Bone marrow (tissue), 2 donors: ENCODE measurements around the gene IQCE.
"Not testable (repeated sequence)": the region's sequence is repeated elsewhere in the genome, so short reads cannot be mapped to it uniquely, and the experiment has no call there.

ENCODE experiments used
- DNase-seq, 2 donors: peaks; one replicate each; lab custom pipeline; 2025; lab: John Stamatoyannopoulos, UW

The IQCE gene

DNA sequence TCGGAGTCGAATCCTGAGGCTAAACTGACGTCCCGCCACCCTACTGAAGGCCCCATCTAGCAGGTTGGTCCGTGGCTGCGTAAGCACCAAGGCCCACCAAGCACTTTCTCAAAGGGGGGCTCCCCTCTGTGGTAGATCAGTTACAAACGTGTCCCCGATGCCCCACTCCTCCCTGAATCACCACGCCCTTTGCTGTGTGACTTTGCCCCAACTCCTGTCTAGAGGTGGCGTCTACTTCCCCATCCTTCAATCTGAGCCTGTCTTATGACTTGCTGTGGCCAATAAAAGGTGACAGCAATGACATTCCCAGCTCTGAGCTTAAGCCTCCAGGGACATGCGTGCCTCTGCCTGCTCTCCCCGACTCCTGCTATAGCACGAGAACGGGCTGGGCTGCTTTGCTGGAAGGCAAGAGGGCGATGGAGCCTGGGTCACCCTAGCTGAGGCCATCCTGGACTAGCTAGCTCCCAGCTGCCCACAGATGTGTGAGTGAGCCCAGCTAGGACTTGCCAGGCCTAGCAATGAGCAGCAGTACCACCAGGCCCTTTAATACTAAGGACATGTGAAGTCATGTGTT lies 26.5 kb upstream of the IQCE start:
- not testable (repeated sequence) for DNase-seq

DNA sequence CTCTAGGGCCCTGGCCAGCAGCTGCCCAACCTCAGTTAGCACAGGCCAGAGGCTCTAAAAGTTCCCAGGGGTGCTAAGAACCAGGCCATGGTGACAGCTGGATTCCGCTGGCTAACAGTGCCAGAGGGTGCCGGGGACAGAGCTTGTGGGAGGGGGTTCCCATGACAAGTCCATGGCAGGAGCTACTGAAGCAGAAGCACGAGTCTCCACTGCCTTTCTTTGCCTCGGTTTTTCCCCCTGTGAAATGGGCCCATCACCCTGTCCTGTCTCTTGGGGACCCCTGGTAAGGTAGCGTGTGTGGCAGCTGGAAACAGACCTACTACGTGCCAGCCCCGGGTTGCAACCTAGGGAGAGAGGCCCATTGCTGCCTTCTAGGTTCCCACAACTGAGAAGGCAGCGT lies 26.0 kb upstream of the IQCE start:
- not testable (repeated sequence) for DNase-seq

DNA sequence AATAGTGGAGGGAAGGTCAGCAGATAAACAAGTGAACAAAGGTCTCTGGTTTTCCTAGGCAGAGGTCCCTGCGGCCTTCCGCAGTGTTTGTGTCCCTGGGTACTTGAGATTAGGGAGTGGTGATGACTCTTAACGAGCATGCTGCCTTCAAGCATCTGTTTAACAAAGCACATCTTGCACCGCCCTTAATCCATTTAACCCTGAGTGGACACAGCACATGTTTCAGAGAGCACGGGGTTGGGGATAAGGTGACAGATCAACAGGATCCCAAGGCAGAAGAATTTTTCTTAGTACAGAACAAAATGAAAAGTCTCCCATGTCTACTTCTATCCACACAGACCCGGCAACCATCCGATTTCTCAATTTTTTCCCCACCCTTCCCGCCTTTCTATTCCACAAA lies 25.2 kb upstream of the IQCE start:
- not testable (repeated sequence) for DNase-seq

DNA sequence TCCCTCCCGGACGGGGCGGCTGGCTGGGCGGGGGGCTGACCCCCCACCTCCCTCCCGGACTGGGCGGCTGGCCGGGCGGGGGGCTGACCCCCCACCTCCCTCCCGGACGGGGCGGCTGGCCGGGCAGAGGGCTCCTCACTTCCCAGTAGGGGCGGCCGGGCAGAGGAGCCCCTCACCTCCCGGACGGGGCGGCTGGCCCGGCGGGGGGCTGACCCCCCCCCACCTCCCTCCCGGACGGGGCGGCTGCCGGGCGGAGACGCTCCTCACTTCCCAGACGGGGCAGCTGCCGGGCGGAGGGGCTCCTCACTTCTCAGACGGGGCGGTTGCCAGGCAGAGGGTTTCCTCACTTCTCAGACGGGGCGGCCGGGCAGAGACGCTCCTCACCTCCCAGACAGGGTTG lies 24.6 kb upstream of the IQCE start:
- not testable (repeated sequence) for DNase-seq

DNA sequence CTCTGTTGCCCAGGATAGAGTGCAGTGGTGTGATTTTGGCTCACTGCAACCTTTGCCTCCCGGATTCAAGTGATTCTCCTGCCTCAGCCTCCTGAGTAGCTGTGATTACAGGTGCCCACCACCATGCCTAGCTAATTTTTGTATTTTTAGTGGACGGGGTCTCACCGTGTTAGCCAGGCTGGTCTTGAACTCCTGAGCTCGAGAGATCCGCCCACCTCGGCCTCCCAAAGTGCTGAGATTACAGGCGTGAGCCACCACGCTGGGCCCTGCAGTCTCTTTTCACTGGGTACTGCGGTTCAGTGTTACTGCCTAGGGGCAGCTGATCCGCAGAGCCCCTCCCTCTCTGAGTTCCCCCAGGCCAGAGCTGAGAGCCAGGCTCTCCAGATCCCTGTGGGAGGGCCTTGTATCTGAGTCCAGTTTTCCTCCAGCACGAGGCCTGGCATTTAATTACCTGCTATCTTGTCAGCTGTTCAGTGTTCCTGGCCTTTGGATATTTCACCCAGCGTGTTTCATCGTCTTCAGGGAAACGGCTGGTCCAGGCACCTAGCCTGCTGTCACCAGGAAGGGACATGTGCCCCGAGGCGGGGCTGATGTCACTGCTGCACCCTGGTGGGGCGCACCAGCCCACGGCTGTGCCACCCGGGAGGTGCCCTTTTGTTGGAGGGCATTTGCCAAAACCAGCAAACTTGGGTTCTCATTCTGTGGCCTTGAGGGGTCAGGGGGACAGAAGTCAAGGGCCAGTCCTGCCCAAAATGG lies 22.7 kb upstream of the IQCE start:
- DNase-seq, result not testable (repeated sequence)

DNA sequence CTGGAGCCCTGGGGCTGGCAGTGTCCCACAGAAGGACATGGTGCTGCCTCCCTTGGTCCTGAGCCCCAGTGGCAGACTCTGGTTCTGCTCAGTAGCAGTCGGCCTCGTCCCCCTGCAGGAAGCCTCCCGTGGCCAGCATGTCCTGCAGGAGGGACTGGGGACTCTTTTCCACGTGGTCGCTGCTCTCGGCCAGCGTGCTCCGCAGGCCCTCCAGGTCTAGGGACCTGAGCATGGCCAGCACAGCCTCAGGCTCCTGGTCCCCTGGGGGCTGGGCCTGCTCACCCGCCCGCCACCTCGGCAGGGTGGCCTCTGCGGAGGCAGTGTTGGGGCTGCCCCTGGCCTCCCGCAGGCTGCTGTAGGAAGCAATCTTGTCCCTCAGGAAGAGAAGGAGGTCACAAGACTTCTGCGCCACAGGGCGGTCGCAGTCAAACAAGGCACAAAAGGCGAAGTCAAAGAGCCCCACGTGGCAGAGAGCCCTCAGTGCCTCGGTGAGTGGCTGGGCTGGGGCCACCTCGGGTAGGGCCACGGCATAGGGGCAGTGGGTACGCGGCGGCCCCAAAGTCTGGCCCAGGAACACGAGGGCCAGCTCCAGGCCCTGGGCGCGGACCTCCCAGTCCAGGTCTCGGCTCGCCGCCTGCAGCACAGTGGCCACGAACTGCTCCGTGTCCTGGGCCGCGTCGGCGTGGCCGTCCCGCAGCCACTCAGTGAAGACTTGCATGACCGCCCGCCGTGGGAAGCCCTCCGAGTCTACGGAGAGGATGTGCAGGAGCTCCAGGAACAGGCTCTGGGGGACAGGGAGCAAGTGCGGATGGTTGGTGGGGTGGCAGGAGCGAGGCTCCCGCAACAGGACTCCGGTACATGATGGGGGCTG lies 20.6 kb upstream of the IQCE start:
- DNase-seq, result no peak

DNA sequence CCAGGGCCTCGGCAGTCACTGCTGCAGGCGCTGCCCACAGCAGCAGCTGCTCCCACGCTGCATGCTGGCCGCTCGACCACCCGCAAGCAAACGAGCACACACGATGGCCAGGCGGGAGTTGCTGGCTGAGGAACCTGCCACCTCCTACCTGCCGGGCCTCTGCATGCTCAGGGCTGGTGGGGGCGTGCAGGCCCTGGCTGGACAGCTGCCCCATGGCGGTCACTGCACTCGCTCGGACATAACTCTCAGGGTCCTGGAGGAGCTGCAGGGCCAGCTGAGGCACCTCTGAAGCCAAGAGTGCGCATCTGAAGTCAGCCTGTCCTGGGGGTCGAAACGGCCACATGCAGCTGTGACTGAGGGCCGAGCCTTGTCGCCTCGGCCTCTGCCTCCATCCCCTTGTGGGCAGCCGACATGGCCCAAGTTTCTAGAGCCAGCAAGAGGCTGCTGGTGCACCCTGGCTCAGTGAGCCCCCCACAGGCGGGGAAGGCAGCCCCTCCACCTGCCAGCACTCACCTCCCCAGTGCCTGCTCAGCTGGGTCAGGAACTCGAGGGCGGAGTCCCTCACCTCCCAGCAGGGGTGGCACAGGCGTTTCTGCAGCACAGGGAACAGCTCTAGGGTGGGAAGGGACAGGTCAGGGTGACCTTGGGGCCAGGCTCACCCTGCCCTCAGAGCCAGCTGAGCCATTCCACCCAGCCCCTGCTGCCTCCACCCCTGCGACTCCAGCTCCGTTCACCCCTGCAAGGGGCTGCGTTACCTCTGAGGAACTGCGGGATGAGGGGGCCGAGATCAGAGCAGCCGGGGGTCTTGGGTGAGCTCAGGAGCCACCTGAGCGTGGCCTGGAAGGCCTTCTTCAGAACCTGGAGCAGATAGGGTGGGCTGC lies 19.5 kb upstream of the IQCE start:
- no peak for DNase-seq

DNA sequence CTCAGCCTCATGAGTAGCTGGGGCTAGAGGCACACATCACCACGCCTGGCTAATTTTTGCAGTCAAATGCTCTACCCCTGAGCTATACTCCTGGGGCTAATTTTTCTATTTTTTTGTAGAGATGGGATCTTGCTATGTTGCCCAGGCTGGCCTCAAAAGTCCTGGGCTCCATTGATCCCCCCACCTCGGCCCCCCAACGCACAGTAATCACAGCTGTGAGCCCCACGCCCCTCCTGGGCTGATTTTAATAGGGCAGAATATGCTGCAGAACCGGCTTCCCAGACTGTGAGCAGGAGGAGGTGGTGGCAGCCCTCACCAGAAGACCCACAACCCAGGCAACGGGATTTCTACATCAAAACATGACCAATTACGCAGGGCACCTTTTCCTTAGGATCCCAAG lies 18.6 kb upstream of the IQCE start:
- no peak for DNase-seq

DNA sequence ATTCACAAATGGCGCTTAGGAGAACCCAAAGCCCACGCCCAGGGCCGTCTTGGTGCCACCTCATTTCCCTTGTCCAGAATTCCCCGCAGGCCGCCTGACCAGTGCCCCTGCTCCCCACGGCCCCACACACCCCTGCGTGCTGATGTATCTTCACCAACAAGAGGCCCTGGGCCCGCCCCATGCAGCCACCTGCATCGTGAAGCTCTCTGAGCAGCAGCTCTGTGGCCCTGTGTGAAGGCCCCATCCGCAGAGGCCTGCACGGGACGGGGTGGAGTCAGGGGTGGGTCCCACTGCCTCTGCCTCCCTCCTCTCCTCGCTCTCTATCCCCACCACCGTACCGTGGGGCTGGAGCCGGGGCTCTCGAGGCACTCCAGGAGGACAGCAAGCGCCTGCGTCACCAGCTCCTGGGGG lies 18.1 kb upstream of the IQCE start:
- DNase-seq, result no peak

DNA sequence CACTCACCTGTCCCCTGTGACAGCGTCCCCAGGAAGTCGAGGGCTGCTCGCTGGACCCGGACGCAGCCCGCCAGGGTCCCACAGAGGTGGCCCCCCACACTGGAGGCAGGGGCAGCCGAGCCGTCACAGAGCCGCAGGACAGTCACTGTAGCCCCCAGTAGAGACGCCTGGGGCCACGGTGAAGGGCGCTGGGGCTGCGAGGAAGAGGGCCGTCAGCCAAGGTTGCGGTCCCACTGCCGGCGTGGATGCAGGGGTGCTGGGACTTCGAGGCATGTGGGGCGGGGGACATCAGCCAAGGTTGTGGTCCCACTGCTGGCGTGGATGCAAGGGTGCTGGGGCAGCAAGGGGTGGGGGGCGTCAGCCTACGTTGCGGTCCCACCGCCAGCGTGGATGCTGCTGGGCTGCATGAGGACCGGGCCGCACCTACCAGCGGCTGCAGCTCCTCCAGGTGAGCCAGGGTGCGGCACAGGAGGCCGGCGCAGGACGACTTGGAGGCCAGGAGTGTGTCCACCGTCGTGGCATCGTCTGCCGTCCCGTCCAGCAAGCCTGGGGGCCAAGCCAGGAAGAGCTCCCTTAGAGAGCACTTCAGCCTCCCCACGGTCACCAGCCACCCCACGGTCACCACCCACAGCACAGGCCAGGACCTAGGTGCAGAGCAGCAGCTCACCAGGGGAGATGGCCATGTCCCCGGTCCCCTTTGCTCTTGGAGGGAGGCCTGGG lies 17.3 kb upstream of the IQCE start:
- no peak for DNase-seq

DNA sequence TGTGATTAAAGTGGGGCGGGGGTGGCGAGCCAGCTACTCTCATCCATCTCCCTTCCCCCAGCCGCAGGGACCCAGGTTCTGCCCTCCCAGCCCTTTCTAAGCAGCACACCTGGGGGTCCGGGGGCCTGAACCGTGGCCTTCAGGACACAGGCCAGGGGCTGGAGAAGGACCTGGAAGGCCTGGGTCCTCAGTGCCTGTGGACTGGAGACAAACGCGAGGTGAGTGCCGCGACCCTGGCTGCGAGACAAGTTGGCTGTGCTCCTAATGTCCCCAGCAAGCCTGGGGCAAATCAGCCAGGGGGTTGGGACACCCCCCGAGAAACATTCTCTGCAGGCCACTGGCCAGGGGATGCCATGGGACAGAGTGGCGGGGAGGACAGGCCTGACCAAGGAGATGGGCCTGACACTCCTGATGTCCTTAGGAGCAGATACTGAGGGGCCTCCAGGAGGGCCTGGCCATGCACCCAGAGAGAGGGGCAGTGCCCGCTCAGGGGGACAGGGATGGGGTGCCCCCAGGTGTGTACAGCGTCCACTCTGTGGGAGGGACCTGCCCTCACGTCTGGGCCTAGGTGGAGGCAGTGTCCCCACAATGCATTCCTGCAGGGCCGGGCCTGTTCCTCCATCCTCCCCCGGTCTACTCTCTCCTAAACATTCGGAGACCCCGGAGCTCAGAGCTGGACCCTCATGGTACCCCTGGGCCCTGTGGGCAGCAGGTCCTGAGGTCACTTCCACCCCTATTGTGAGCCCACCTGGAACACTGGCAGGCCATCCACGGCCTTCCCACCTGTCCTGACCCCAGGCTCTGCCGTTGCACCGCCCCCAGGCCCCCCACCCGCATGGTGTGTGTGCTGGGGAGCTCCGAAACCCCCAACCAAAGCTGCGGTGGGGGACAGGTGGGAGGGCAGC lies 16.5 kb upstream of the IQCE start:
- no peak for DNase-seq

DNA sequence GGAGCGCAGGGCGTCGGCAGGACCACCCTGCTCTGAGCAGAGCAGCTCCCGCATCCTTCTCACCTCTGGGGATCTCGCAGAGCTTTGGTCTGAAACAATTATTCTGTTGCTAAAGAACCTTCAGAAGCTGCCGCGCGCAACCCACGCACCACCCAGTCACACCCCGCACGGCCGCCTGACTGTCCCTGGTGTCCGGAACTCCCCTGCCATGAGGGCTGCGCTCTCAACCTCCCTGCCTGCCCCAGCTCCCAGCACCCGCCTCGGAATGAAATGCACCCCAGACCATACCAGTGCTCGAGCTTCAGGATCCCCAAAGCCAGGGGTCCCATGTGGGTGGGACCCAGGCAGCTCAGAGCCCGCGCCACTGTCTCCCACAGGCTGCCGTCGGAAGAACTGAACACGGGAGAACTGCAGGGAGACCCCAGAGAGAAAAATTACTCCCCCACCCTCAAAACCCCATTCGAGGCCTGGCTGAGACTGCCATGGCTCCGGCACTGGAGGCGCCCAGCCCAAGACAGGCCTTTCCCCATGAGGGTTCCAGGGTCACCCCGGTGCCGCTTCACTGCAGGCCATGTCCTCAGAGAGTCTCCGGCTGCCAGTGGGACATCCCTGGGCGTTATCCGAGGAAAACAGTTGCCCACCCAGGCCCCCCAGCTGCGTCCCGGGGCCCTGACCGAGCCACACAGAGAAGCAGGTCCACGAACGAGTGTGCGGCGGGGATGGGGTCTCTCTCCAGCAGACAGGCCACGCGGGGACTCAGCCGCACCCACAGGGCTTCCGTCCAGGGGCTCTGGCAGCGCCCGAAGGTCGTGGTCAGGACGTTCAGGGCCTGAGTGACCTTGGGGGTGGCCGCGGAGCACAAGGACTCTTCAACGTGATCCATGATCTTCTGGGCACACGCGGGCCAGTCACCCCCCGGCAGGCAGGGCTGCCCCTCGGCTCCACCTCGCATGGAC lies 15.6 kb upstream of the IQCE start:
- no peak for DNase-seq

DNA sequence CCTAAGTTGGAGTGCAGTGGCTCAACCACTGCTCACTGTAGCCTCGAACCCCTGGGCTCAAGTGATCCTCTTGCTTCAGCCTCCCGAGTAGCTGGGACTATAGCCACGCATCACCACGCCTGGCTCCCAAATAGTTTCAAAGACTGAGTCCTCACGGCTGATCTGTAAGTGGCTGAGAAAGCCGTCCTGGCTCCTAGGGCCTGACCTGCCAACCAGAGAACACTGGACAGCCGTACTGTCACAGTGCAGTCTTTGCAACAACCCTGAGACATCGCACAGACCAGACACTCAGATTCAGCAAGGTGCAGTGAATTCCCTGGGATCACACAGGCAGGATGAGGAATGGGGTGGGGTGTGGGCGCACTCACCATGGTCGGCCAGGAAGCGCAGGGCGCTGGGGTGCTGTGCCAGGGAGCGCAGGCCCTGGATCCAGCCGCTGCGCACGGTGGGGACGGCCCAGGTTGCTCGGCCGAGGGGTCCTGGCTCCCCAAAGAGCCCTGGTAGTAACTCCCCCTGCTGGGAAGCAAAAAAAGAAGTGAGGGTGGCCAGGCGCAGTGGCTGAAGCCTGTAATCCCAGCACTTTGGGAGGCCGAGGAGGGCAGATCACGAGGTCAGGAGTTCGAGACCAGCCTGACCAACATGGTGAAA lies 14.1 kb upstream of the IQCE start:
- DNase-seq, result no peak

DNA sequence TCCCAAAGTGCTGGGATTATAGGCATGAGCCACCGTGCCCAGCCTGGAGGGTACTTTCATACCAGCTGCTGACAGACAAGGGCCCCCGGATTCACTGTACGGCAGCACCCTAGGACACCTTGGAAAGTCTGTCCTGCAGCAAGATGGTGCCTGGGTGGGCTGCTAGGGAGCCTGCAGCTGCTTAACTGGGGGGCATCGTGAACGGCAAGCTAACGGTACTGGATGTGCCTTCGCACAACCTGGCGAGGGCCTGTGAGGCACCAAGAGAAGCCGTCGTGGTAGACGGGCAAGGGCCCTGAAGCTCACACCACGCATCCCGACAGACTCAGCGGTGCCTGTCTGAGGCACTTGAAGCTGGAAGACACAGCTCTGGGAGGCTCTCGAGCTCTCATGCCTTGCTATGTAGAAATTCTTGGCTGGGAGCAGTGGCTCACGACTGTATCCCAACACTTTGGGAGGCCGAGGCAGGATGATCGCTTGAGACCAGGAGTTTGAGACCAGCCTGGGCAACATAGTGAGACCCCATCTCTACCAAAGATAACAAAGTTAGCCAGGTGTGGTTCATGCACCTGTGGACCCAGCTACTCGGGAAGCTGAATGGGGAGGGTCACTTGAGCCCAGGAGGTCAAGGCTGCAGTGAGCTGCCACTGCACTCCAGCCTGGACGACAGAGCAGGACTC lies 12.9 kb upstream of the IQCE start:
- DNase-seq, result no peak

DNA sequence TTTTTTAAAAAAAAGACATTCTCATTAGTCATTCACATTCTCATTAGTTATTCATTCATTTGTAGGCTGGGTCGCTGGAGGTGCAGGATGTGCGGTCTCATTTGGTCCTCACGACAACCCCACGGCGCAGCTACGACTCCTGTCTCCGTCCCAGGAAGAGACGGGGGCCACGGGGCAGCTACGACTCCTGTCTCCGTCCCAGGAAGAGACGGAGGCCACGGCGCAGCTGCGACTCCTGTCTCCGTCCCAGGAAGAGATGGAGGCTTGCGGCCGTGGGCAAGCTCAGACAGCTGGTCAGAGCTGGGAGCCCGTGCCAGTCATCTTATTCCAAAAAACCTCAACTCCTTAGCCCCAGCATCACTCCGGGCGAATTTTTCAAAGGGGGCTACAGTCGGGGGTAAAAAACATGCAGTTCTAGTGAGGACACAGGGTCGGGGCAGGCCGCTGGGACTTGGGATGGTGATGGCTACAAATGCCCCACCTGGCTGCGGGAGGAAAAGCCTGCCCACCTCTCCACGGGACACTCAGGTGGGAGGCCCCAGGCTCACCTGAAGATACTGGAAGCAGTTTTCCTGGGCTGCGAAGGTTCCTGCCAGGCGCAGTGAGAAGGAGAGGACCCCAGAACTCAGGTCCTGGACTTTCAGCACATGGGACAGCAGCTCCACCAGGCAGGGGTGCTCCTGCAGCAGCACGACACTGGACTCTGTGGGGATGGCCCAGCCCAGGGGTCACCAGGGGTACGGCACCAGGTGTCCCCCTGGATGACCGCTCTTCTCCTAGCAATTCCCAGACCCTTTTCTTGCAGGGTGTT lies 11.8 kb upstream of the IQCE start:
- DNase-seq, result no peak

DNA sequence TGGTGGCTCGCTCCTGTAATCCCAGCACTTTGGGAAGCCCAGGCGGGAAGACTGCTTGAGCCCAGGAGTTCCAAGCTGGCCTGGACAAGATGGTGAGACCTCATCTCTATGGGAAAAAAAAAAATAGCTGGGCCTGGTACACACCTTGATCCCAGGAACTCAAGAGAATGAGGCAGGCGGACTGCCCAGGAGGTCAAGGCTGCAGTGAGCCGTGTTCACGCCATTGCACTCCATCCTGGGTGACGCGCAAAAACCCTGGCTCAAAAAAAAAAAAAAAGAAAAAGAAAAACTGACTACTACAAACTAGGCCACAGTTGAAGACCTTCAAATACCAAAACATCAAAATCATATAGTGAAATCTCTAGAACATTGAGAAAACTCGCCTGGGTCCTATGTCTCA lies 7.4 kb upstream of the IQCE start:
- DNase-seq, result no peak

DNA sequence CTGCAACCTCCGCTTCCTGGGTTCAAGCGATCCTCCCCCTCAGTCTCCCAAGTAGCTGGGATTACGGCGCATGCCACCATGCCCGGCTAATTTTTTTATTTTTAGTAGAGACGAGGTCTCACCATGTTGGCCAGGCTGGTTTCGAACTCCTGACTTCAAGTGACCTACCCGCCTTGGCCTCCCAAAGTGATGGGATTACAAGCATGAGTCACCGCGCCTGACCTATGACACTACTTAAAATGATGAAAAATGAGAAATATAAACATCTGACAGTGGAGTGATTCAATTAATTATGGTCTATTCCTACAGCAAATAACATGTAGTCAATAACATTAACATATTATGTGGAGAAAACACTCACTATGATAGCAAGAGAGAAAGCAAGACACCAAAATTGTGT lies 5.7 kb upstream of the IQCE start:
- DNase-seq, result no peak
